ENCODE results near the gene ID2. TPM values are rescaled to one million over a fixed set of nuclear protein-coding genes. Genes with fewer than 3 reads are reported as not detected.

Gene ID2
- total RNA-seq, 1 donor from 2014 or later, result 378 TPM

- no peak overlapping the region for H3K27ac ChIP-seq
- no peaks in the 10 kb centered on the region for H3K36me3 ChIP-seq
- no peak for DNase-seq (ENCODE audit: extremely low spot score in 2 of 2)
Observed at GRCh38 chr2:8641301-8641965, 40.4 kb upstream of the ID2 start.

GRCh38 chr2:8642366-8643068 is 39.3 kb upstream of the ID2 start:
- Histone ChIP-seq H3K27me3 (no peaks in the 10 kb centered on the region), H3K27ac (peak overlapping the region; percentile 79), H3K4me1 (peaks cover 13% of the 10 kb centered on the region), H3K4me3 (no peak overlapping the region), H3K9me3 (no peaks in the 10 kb centered on the region), H3K36me3 (no peaks in the 10 kb centered on the region)
- TF ChIP-seq POLR2AphosphoS5 (IDR thresholded peaks at IDR 0.05; ENCODE audit: insufficient read depth in 1 of 2, low read depth in 1 of 2) (no peak), CTCF (IDR thresholded peaks at IDR 0.05) (no peak), POLR2A (IDR thresholded peaks at IDR 0.05) (no peak)
- intact Hi-C loops (cut with DNase I), result no loop called here
- DNase-seq (ENCODE audit: extremely low spot score in 2 of 2), result no peak

More at GRCh38 chr2:8641301-8641965, 40.4 kb upstream of the ID2 start:
- TF ChIP-seq POLR2AphosphoS5 (IDR thresholded peaks at IDR 0.05; ENCODE audit: insufficient read depth in 1 of 2, low read depth in 1 of 2) (no peak), POLR2A (IDR thresholded peaks at IDR 0.05) (no peak), CTCF (IDR thresholded peaks at IDR 0.05) (no peak)
- Histone ChIP-seq H3K9me3 (no peaks in the 10 kb centered on the region), H3K4me3 (no peak overlapping the region), H3K27me3 (no peaks in the 10 kb centered on the region), H3K4me1 (peaks cover 17% of the 10 kb centered on the region)
- intact Hi-C loops (cut with DNase I), result no loop called here

DNA sequence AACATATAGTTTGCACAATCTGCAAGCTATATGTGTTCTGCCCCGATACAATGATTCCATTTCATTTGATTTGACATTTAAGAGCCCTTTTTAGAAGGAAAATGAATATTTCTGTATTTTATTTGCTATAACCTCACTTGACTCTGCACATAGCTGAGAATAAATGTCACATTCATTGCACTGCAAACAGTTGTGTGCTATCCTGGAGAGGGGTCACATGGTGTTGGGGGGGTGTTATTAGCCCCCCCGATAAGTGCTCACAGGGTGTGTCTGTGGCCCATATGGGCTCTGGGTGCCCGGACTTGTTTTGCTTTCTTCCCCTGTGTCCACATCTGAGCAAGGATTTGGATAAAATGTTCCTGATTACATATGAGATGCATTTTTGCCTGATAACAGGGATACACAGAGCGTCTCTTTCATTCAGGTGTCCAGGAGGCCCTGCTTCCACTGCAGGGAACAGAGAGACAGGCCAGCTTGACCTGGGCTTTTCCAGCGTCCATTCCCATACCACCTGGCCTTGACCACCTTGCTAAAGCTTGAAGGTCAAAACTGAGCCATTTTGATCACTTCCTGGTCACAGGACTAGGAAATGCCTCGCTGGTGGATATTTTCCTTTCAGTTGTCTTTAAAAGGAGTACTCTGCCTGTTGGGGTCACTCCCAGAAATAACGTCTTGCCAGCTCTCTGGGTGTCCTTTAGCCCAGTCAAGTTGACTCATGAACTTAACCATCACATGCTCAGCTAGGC is 38.4 kb upstream of the ID2 start:
- no peak for TF ChIP-seq CTCF (IDR thresholded peaks at IDR 0.05)
- TF ChIP-seq POLR2A (IDR thresholded peaks at IDR 0.05), result no peak
- TF ChIP-seq POLR2AphosphoS5 (IDR thresholded peaks at IDR 0.05; ENCODE audit: insufficient read depth in 1 of 2, low read depth in 1 of 2), result no peak
- no peak for DNase-seq (ENCODE audit: extremely low spot score in 2 of 2)
- Histone ChIP-seq H3K27ac (peak overlapping the region; percentile 79), H3K36me3 (no peaks in the 10 kb centered on the region), H3K9me3 (no peaks in the 10 kb centered on the region), H3K4me3 (no peak overlapping the region), H3K27me3 (no peaks in the 10 kb centered on the region), H3K4me1 (peaks cover 13% of the 10 kb centered on the region)
- intact Hi-C loops (cut with DNase I), result no loop called here

DNA sequence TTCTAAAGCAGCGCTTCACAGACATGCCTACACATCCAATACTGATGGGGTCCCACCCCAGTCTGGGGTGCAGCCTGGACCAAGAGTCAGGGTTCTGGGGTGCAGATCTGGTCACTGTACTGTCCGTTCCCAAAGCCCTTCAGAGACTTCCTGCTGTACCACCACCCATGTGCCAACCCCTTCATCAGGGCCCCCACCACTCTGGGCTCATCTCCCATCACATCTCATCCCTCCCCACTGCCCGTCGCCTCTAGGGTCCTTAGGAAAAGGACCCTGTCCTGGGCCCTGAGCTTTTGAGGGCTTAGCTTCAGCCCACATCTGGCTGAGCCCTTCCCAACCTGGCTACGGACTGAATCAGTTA is 37.9 kb upstream of the ID2 start:
- no peak for DNase-seq (ENCODE audit: extremely low spot score in 2 of 2)
- H3K9me3 ChIP-seq, result no peaks in the 10 kb centered on the region
- H3K36me3 ChIP-seq, result no peaks in the 10 kb centered on the region
- peak overlapping the region; percentile 79 for H3K27ac ChIP-seq
- intact Hi-C loops (cut with DNase I), result no loop called here
- no peak overlapping the region for H3K4me3 ChIP-seq
- no peaks in the 10 kb centered on the region for H3K27me3 ChIP-seq
- TF ChIP-seq POLR2AphosphoS5 (IDR thresholded peaks at IDR 0.05; ENCODE audit: insufficient read depth in 1 of 2, low read depth in 1 of 2), result no peak
- no peak for TF ChIP-seq POLR2A (IDR thresholded peaks at IDR 0.05)
- TF ChIP-seq CTCF (IDR thresholded peaks at IDR 0.05), result no peak
- H3K4me1 ChIP-seq, result peaks cover 13% of the 10 kb centered on the region
